Mesendoderm (in vitro differentiated cells): ENCODE data around the gene CDK13.

Source experiments
- DNase-seq: peaks from one replicate; pipeline ENCODE4 v3.0.0; 2013
- H2AK5ac ChIP-seq: 2 replicates; pipeline ENCODE4 v1.6.1; 2013; ENCODE audit warnings: low read length, inconsistent platforms
- H2BK120ac ChIP-seq: 2 replicates; pipeline ENCODE4 v1.6.1; 2013; ENCODE audit warnings: low read depth, mild to moderate bottlenecking, low read length, moderate library complexity, mixed read lengths
- H2BK15ac ChIP-seq: replicated peaks from 2 replicates; pipeline ENCODE4 v1.6.1; 2013; ENCODE audit warnings: low read depth, mild to moderate bottlenecking, moderate library complexity
- H2BK5ac ChIP-seq: 2 replicates; pipeline ENCODE4 v1.6.1; 2013; ENCODE audit warnings: low read length, inconsistent platforms
- H3K18ac ChIP-seq: 2 replicates; pipeline ENCODE4 v1.6.1; 2013; ENCODE audit warnings: mild to moderate bottlenecking, low read length, mixed read lengths
- H3K23ac ChIP-seq: one replicate; pipeline ENCODE4 v1.6.1; 2013; ENCODE audit warnings: low read length
- H3K27ac ChIP-seq: 2 replicates; pipeline ENCODE4 v1.5.1; 2013; ENCODE audit warnings: low read depth, mild to moderate bottlenecking, inconsistent platforms, low read length, moderate library complexity
- H3K27me3 ChIP-seq: 2 replicates; pipeline ENCODE4 v1.6.1; 2013; ENCODE audit warnings: low read length, control low read depth, mild to moderate bottlenecking, inconsistent platforms; ENCODE audit not compliant: insufficient read depth, poor library complexity
- H3K36me3 ChIP-seq: 2 replicates; pipeline ENCODE4 v1.6.1; 2013; ENCODE audit warnings: low read length, inconsistent platforms; ENCODE audit not compliant: control insufficient read depth, insufficient read depth
- H3K4ac ChIP-seq: one replicate; pipeline ENCODE4 v1.6.1; 2013; ENCODE audit warnings: low read depth, mild to moderate bottlenecking, low read length, moderate library complexity
- H3K4me1 ChIP-seq: 2 replicates; pipeline ENCODE4 v1.6.1; 2013; ENCODE audit warnings: low read depth, low read length, inconsistent platforms; ENCODE audit not compliant: control insufficient read depth
- H3K4me2 ChIP-seq: 2 replicates; pipeline ENCODE4 v1.6.1; 2013; ENCODE audit warnings: low read length
- H3K4me3 ChIP-seq: 2 replicates; pipeline ENCODE4 v1.5.1; 2013; ENCODE audit warnings: mild to moderate bottlenecking, low read length
- H3K56ac ChIP-seq: one replicate; pipeline ENCODE4 v1.6.1; 2013; ENCODE audit warnings: low read length
- H3K79me1 ChIP-seq: 2 replicates; pipeline ENCODE4 v1.6.1; 2013; ENCODE audit warnings: low read length, inconsistent platforms
- H3K79me2 ChIP-seq: 2 replicates; pipeline ENCODE4 v1.6.1; 2013; ENCODE audit warnings: mild to moderate bottlenecking, low read length; ENCODE audit not compliant: control insufficient read depth, insufficient read depth
- H3K9ac ChIP-seq: 2 replicates; pipeline ENCODE4 v1.6.1; 2013; ENCODE audit warnings: low read length, inconsistent platforms
- H4K5ac ChIP-seq: one replicate; pipeline ENCODE4 v1.6.1; 2013; ENCODE audit warnings: low read length
- H4K8ac ChIP-seq: one replicate; pipeline ENCODE4 v1.6.1; 2013; ENCODE audit warnings: low read depth, mild to moderate bottlenecking, control low read depth, low read length, moderate library complexity
- WGBS: extraction: QIAGEN DNeasy Blood & Tissue Kit; methylation state at CpG from one replicate; pipeline ENCODE4 v1.1.7; 2013; ENCODE audit warnings: low lambda C conversion rate, missing lambda C conversion rate; ENCODE audit not compliant: insufficient coverage; ENCODE audit errors: extremely low coverage; 5-methylcytosine and 5-hydroxymethylcytosine counted together

The CDK13 gene

GRCh38 chr7:40001649-40002048 is 51.6 kb downstream of the CDK13 start:
- WGBS: no CpG with 5 or more reads among the region's 3 CpGs
- Histone ChIP-seq H2AK5ac (no peak overlapping the region), H3K4me3 (no peak overlapping the region), H3K27ac (no peak overlapping the region), H3K18ac (no peak overlapping the region), H3K27me3 (no peaks in the 10 kb centered on the region), H3K79me1 (peaks cover 1% of the 10 kb centered on the region), H3K36me3 (no peaks in the 10 kb centered on the region), H2BK120ac (no peak overlapping the region), H4K8ac (no peak overlapping the region), H3K23ac (no peak overlapping the region), H2BK5ac (no peak overlapping the region), H3K4me1 (no peaks in the 10 kb centered on the region), H3K4ac (no peak overlapping the region), H3K56ac (no peak overlapping the region), H2BK15ac (no peak overlapping the region), H4K5ac (no peak overlapping the region), H3K4me2 (no peak overlapping the region), H3K9ac (no peak overlapping the region), H3K79me2 (no peaks in the 10 kb centered on the region)
- no peak for DNase-seq

GRCh38 chr7:40003597-40003996 is 53.5 kb downstream of the CDK13 start:
- no CpG with 5 or more reads among the region's 4 CpGs for WGBS

GRCh38 chr7:40008223-40008815 is 58.3 kb downstream of the CDK13 start:
- H3K56ac ChIP-seq: no peak overlapping the region
- H3K4me1 ChIP-seq: no peaks in the 10 kb centered on the region
- H3K4ac ChIP-seq: no peak overlapping the region
- no peak overlapping the region for H2BK120ac ChIP-seq
- no peak overlapping the region for H2AK5ac ChIP-seq
- no peak overlapping the region for H2BK15ac ChIP-seq
- H3K79me2 ChIP-seq: no peaks in the 10 kb centered on the region
- H3K79me1 ChIP-seq: peaks cover 1% of the 10 kb centered on the region
- no peak overlapping the region for H3K4me3 ChIP-seq
- no peak overlapping the region for H2BK5ac ChIP-seq
- no peaks in the 10 kb centered on the region for H3K36me3 ChIP-seq
- no peak overlapping the region for H3K23ac ChIP-seq
- H4K8ac ChIP-seq: no peak overlapping the region
- H4K5ac ChIP-seq: no peak overlapping the region
- H3K27ac ChIP-seq: no peak overlapping the region
- H3K4me2 ChIP-seq: no peak overlapping the region
- no CpG with 5 or more reads among the region's 2 CpGs for WGBS
- no peaks in the 10 kb centered on the region for H3K27me3 ChIP-seq
- no peak overlapping the region for H3K9ac ChIP-seq
- DNase-seq: no peak
- no peak overlapping the region for H3K18ac ChIP-seq

More at GRCh38 chr7:40003597-40003996, 53.5 kb downstream of the CDK13 start:
- Histone ChIP-seq H3K4me2 (no peak overlapping the region), H3K4ac (no peak overlapping the region), H3K36me3 (no peaks in the 10 kb centered on the region), H3K9ac (no peak overlapping the region), H2AK5ac (no peak overlapping the region), H3K27me3 (no peaks in the 10 kb centered on the region), H3K18ac (no peak overlapping the region), H3K56ac (no peak overlapping the region), H3K27ac (no peak overlapping the region), H3K23ac (no peak overlapping the region), H3K4me3 (no peak overlapping the region), H2BK120ac (no peak overlapping the region), H2BK15ac (no peak overlapping the region), H4K5ac (no peak overlapping the region), H3K79me2 (no peaks in the 10 kb centered on the region), H3K79me1 (peaks cover 1% of the 10 kb centered on the region), H3K4me1 (no peaks in the 10 kb centered on the region), H2BK5ac (no peak overlapping the region), H4K8ac (no peak overlapping the region)
- no peak for DNase-seq

- no peak overlapping the region for H3K23ac ChIP-seq
- no peak overlapping the region for H3K56ac ChIP-seq
- H3K9ac ChIP-seq: no peak overlapping the region
- no peaks in the 10 kb centered on the region for H3K79me2 ChIP-seq
- no peak overlapping the region for H3K27ac ChIP-seq
- H3K4me1 ChIP-seq: no peaks in the 10 kb centered on the region
- H2BK5ac ChIP-seq: no peak overlapping the region
- no peaks in the 10 kb centered on the region for H3K27me3 ChIP-seq
- no peak overlapping the region for H3K4me3 ChIP-seq
- H3K4me2 ChIP-seq: no peak overlapping the region
- H3K4ac ChIP-seq: no peak overlapping the region
- no CpG with 5 or more reads among the region's 1 CpG for WGBS
- H4K8ac ChIP-seq: no peak overlapping the region
- H3K79me1 ChIP-seq: no peaks in the 10 kb centered on the region
- no peak overlapping the region for H2BK120ac ChIP-seq
- DNase-seq: no peak
- H3K36me3 ChIP-seq: no peaks in the 10 kb centered on the region
- H3K18ac ChIP-seq: no peak overlapping the region
- no peak overlapping the region for H2AK5ac ChIP-seq
- no peak overlapping the region for H2BK15ac ChIP-seq
- H4K5ac ChIP-seq: no peak overlapping the region
Observed at GRCh38 chr7:40009301-40009700, 59.2 kb downstream of the CDK13 start.

GRCh38 chr7:40014376-40014775 is 64.3 kb downstream of the CDK13 start:
- H3K36me3 ChIP-seq: no peaks in the 10 kb centered on the region
- no peaks in the 10 kb centered on the region for H3K27me3 ChIP-seq
- H3K79me1 ChIP-seq: no peaks in the 10 kb centered on the region

GRCh38 chr7:40015790-40016296 is 65.8 kb downstream of the CDK13 start:
- Histone ChIP-seq H3K56ac (no peak overlapping the region), H3K4me3 (no peak overlapping the region), H2AK5ac (no peak overlapping the region), H2BK15ac (no peak overlapping the region), H3K4me2 (no peak overlapping the region), H3K79me1 (no peaks in the 10 kb centered on the region), H2BK120ac (no peak overlapping the region), H3K23ac (no peak overlapping the region), H3K79me2 (no peaks in the 10 kb centered on the region), H3K4ac (no peak overlapping the region), H4K5ac (no peak overlapping the region), H3K27me3 (no peaks in the 10 kb centered on the region), H3K4me1 (no peaks in the 10 kb centered on the region), H4K8ac (no peak overlapping the region), H3K36me3 (no peaks in the 10 kb centered on the region), H3K27ac (no peak overlapping the region), H3K18ac (no peak overlapping the region), H2BK5ac (no peak overlapping the region), H3K9ac (no peak overlapping the region)
- WGBS: no CpG with 5 or more reads among the region's 4 CpGs
- DNase-seq: no peak

More at GRCh38 chr7:40014376-40014775, 64.3 kb downstream of the CDK13 start:
- no peak overlapping the region for H3K9ac ChIP-seq
- H3K4ac ChIP-seq: no peak overlapping the region
- no peak overlapping the region for H3K23ac ChIP-seq
- H3K4me3 ChIP-seq: no peak overlapping the region
- no peak overlapping the region for H3K4me2 ChIP-seq
- no peak overlapping the region for H2BK15ac ChIP-seq
- no peak overlapping the region for H4K8ac ChIP-seq
- H3K56ac ChIP-seq: no peak overlapping the region
- WGBS: no CpG with 5 or more reads among the region's 4 CpGs
- H3K4me1 ChIP-seq: no peaks in the 10 kb centered on the region
- H2AK5ac ChIP-seq: no peak overlapping the region
- H4K5ac ChIP-seq: no peak overlapping the region
- DNase-seq: no peak
- no peak overlapping the region for H3K27ac ChIP-seq
- H2BK5ac ChIP-seq: no peak overlapping the region
- no peak overlapping the region for H3K18ac ChIP-seq
- no peaks in the 10 kb centered on the region for H3K79me2 ChIP-seq
- no peak overlapping the region for H2BK120ac ChIP-seq
